H1 (cell line): ENCODE measurements around the gene LCMT1. TPM values are rescaled to one million over a fixed set of nuclear protein-coding genes. Genes with fewer than 3 reads are reported as not detected.
A peak's percentile ranks its signal among the peaks of the same experiment; 100 is the strongest.

Source experiments
- CTCF ChIA-PET: fragments of 300-600 bp; sonication (Branson Sonifier 250); formaldehyde crosslinking; loops from one replicate; lab custom pipeline; 2021; ENCODE audit not compliant: partially characterized antibody; lab: Charles Lee
- POLR2A ChIA-PET: fragments of 300-600 bp; sonication (Branson Sonifier 250); formaldehyde crosslinking; loops from one replicate; lab custom pipeline; 2021; ENCODE audit warnings: inconsistent platforms; ENCODE audit not compliant: partially characterized antibody; lab: Charles Lee
- DNase-seq, 2 experiments: peaks; one replicate each; pipeline versions ENCODE4 v3.0.0 to v3.0.0-alpha.2; 2010 to 2022; ENCODE audit warnings: low spot score in 2 of 2, low read depth in 1 of 2, mixed read lengths in 1 of 2
- FAIRE-seq: peaks from 2 replicates; lab custom pipeline; 2011; peaks lifted over from hg19 to GRCh38; lab: Jason Lieb, UNC
- H2AFZ ChIP-seq: 2 replicates; pipeline ENCODE4 v1.8.1; 2012; ENCODE audit warnings: low read length, inconsistent platforms
- H2AK5ac ChIP-seq: 2 replicates; pipeline ENCODE4 v1.6.1; 2013; ENCODE audit warnings: low read depth, low read length
- H2BK120ac ChIP-seq: replicated peaks from 2 replicates; pipeline ENCODE3; 2013; ENCODE audit warnings: low read depth, low read length, inconsistent platforms
- H2BK12ac ChIP-seq: 2 replicates; pipeline ENCODE4 v1.6.1; 2013; ENCODE audit warnings: low read depth, low read length
- H2BK15ac ChIP-seq: 2 replicates; pipeline ENCODE4 v1.6.1; 2013; ENCODE audit warnings: low read length
- H2BK20ac ChIP-seq: 2 replicates; pipeline ENCODE4 v1.6.1; 2013; ENCODE audit warnings: low read length
- H2BK5ac ChIP-seq: 2 replicates; pipeline ENCODE4 v1.6.1; 2013; ENCODE audit warnings: low read depth, low read length
- H3K14ac ChIP-seq: 2 replicates; pipeline ENCODE4 v1.6.1; 2013; ENCODE audit warnings: inconsistent platforms; ENCODE audit not compliant: insufficient read length
- H3K18ac ChIP-seq: 2 replicates; pipeline ENCODE4 v1.6.1; 2013; ENCODE audit warnings: low read length; ENCODE audit errors: extremely low read depth
- H3K23ac ChIP-seq: 2 replicates; pipeline ENCODE4 v1.6.1; 2013; ENCODE audit warnings: inconsistent platforms; ENCODE audit not compliant: insufficient read length
- H3K23me2 ChIP-seq: 2 replicates; pipeline ENCODE4 v1.6.1; 2013; ENCODE audit warnings: low read depth, low read length
- H3K27ac ChIP-seq: 2 replicates; pipeline ENCODE4 v1.6.1; 2011; ENCODE audit warnings: low read depth, low read length, inconsistent platforms
- H3K27me3 ChIP-seq, 4 experiments: replicated peaks in 1 of 4; 1 replicate in 1 of 4; 2 replicates in 3 of 4; pipeline versions ENCODE4 v1.6.1 to v1.8.1; 2011 to 2013; ENCODE audit warnings: low read length in 3 of 4, mild to moderate bottlenecking in 3 of 4, inconsistent platforms in 2 of 4, mixed read lengths in 2 of 4, moderate library complexity in 1 of 4; ENCODE audit not compliant: control insufficient read depth in 3 of 4, insufficient read depth in 3 of 4; ENCODE audit errors: extremely low read depth in 1 of 4
- H3K36me3 ChIP-seq, 4 experiments: 2 replicates each; pipeline versions ENCODE4 v1.6.1 to v1.8.1; 2011 to 2013; ENCODE audit warnings: mild to moderate bottlenecking in 4 of 4, low read length in 3 of 4, moderate library complexity in 2 of 4, control low read depth in 1 of 4, inconsistent platforms in 1 of 4; ENCODE audit not compliant: insufficient read depth in 4 of 4, control insufficient read depth in 2 of 4
- H3K4ac ChIP-seq: replicated peaks from 2 replicates; pipeline ENCODE3; 2013; ENCODE audit warnings: low read length, low read depth, mixed read lengths, inconsistent platforms; ENCODE audit not compliant: insufficient read length
- H3K4me1 ChIP-seq, 4 experiments: replicated peaks in 1 of 4; 1 replicate in 1 of 4; 2 replicates in 3 of 4; pipeline versions ENCODE4 v1.6.1 to v1.8.1; 2011 to 2013; ENCODE audit warnings: low read length in 3 of 4, inconsistent platforms in 2 of 4, mixed read lengths in 1 of 4; ENCODE audit not compliant: insufficient read depth in 4 of 4, control insufficient read depth in 3 of 4
- H3K4me2 ChIP-seq, 2 experiments: 2 replicates each; pipeline versions ENCODE4 v1.6.1 to v1.8.1; 2011 to 2013; ENCODE audit warnings: low read depth in 2 of 2, low read length in 2 of 2, control low read depth in 1 of 2, inconsistent platforms in 1 of 2, mild to moderate bottlenecking in 1 of 2; ENCODE audit not compliant: insufficient read depth in 1 of 2
- H3K4me3 ChIP-seq, 4 experiments: fragments of 200-600, 300-600 bp in 1 of 4; sonication (generic), shearing (Covaris generic), sonication (Bioruptor Twin) in 1 of 4; 2 replicates each; pipeline versions ENCODE4 v1.5.1 to v1.8.1; 2011 to 2016; ENCODE audit warnings: low read length in 4 of 4, low read depth in 3 of 4, control low read depth in 2 of 4, inconsistent platforms in 2 of 4, mild to moderate bottlenecking in 2 of 4, mixed read lengths in 1 of 4, moderate library complexity in 1 of 4; ENCODE audit not compliant: insufficient read depth in 2 of 4; ENCODE audit errors: extremely low read depth in 1 of 4
- H3K56ac ChIP-seq: replicated peaks from 2 replicates; pipeline ENCODE3; 2013; ENCODE audit warnings: low read depth, mild to moderate bottlenecking, mixed read lengths, low read length, inconsistent platforms; ENCODE audit not compliant: insufficient read length
- H3K79me1 ChIP-seq: 2 replicates; pipeline ENCODE4 v1.6.1; 2013; ENCODE audit warnings: low read depth, low read length, control low read depth
- H3K79me2 ChIP-seq, 2 experiments: 2 replicates each; pipeline versions ENCODE4 v1.6.1 to v1.8.1; 2012 to 2013; ENCODE audit warnings: low read length in 2 of 2, mild to moderate bottlenecking in 2 of 2, inconsistent platforms in 1 of 2; ENCODE audit not compliant: insufficient read depth in 2 of 2, control insufficient read depth in 1 of 2
- H3K9ac ChIP-seq, 4 experiments: replicated peaks in 1 of 4; 1 replicate in 1 of 4; 2 replicates in 3 of 4; pipeline versions ENCODE4 v1.6.1 to v1.8.1; 2011 to 2013; ENCODE audit warnings: low read depth in 3 of 4, low read length in 3 of 4, control low read depth in 2 of 4, mild to moderate bottlenecking in 2 of 4, moderate library complexity in 2 of 4, inconsistent platforms in 1 of 4; ENCODE audit errors: extremely low read depth in 1 of 4
- H3K9me3 ChIP-seq, 2 experiments: 2 replicates each; pipeline versions ENCODE4 v1.6.1 to v1.8.1; 2012 to 2013; ENCODE audit warnings: mild to moderate bottlenecking in 2 of 2, moderate library complexity in 2 of 2, control low read depth in 1 of 2, inconsistent platforms in 1 of 2, low read depth in 1 of 2, low read length in 1 of 2, mixed read lengths in 1 of 2; ENCODE audit not compliant: insufficient read depth in 2 of 2
- H4K20me1 ChIP-seq, 2 experiments: replicated peaks in 1 of 2; 2 replicates each; pipeline versions ENCODE3 to v1.8.1; 2011 to 2013; ENCODE audit warnings: inconsistent platforms in 2 of 2, low read length in 2 of 2, mild to moderate bottlenecking in 1 of 2; ENCODE audit not compliant: insufficient read depth in 2 of 2, control insufficient read depth in 1 of 2
- H4K5ac ChIP-seq: 2 replicates; pipeline ENCODE4 v1.6.1; 2013; ENCODE audit warnings: low read length, low read depth, mixed read lengths, inconsistent platforms; ENCODE audit not compliant: insufficient read length
- H4K8ac ChIP-seq: 2 replicates; pipeline ENCODE4 v1.8.0; 2013; ENCODE audit warnings: mild to moderate bottlenecking, moderate library complexity, low read length, inconsistent platforms; ENCODE audit not compliant: insufficient read depth; ENCODE audit errors: extremely low read depth
- H4K91ac ChIP-seq: replicated peaks from 2 replicates; pipeline ENCODE3; 2013; ENCODE audit warnings: low read length, mixed read lengths, inconsistent platforms; ENCODE audit not compliant: insufficient read length
- BACH1 ChIP-seq: IDR thresholded peaks from 2 replicates; pipeline ENCODE4 v1.6.1; 2012; ENCODE audit warnings: low read length, improper control_type of control experiment
- BCL11A ChIP-seq, 2 experiments: IDR thresholded peaks; one replicate each; pipeline ENCODE4 v1.6.1; 2011; ENCODE audit warnings: low read depth in 2 of 2, low read length in 2 of 2, mild to moderate bottlenecking in 2 of 2
- CBX5 ChIP-seq: fragments of 300-800, 300-1000 bp; sonication (generic); IDR thresholded peaks from 2 replicates; pipeline ENCODE4 v1.7.1; 2016; ENCODE audit warnings: antibody characterized with exemption, low read length, low read depth
- CREB1 ChIP-seq: IDR thresholded peaks from 2 replicates; pipeline ENCODE4 v1.6.1; 2012; ENCODE audit warnings: inconsistent platforms
- CTBP2 ChIP-seq: IDR thresholded peaks from 2 replicates; pipeline ENCODE4 v1.7.0; 2011; ENCODE audit warnings: borderline replicate concordance, mild to moderate bottlenecking, moderate library complexity, mixed read lengths, low read length; ENCODE audit not compliant: insufficient read depth, insufficient read length
- EGR1 ChIP-seq: IDR thresholded peaks from 2 replicates; pipeline ENCODE4 v1.6.1; 2011; ENCODE audit warnings: low read depth, low read length, borderline replicate concordance
- EP300 ChIP-seq, 2 experiments: IDR thresholded peaks; 1 replicate in 1 of 2; 2 replicates in 1 of 2; pipeline ENCODE4 v1.6.1; 2011 to 2012; ENCODE audit warnings: low read depth in 2 of 2, low read length in 2 of 2, mild to moderate bottlenecking in 2 of 2, borderline replicate concordance in 1 of 2, inconsistent platforms in 1 of 2, moderate library complexity in 1 of 2
- FOSL1 ChIP-seq: IDR thresholded peaks from 2 replicates; pipeline ENCODE4 v1.6.1; 2011; ENCODE audit warnings: mild to moderate bottlenecking, low read depth, low read length, moderate library complexity; ENCODE audit not compliant: insufficient read depth
- PHF8 ChIP-seq: fragments of 200-600 bp; sonication (generic); conservative IDR thresholded peaks from 2 replicates; pipeline ENCODE4 v1.7.1; 2012; ENCODE audit warnings: low read depth, mild to moderate bottlenecking, inconsistent platforms, low read length, moderate library complexity
- POLR2A ChIP-seq, 2 experiments: IDR thresholded peaks; 1 replicate in 1 of 2; 2 replicates in 1 of 2; pipeline ENCODE4 v1.6.1; 2011; ENCODE audit warnings: low read depth in 2 of 2, low read length in 2 of 2, mild to moderate bottlenecking in 2 of 2; ENCODE audit errors: control extremely low read depth in 1 of 2
- POLR2AphosphoS5 ChIP-seq: IDR thresholded peaks from 2 replicates; pipeline ENCODE4 v1.6.1; 2011; ENCODE audit warnings: low read depth, low read length
- RBBP5 ChIP-seq: IDR thresholded peaks from 2 replicates; pipeline ENCODE4 v1.7.1; 2012; ENCODE audit warnings: low read depth, mild to moderate bottlenecking, inconsistent platforms, low read length, moderate library complexity, borderline replicate concordance
- SRF ChIP-seq: IDR thresholded peaks from 2 replicates; pipeline ENCODE4 v1.6.1; 2011; ENCODE audit warnings: mild to moderate bottlenecking, low read depth, low read length, moderate library complexity
- WGBS, 2 experiments: shearing (Covaris generic) in 1 of 2; methylation state at CpG; one replicate each; pipeline versions ENCODE4 v1.1.6 to v1.1.7; 2013 to 2015; ENCODE audit warnings: low lambda C conversion rate in 2 of 2, mixed read lengths in 2 of 2, inconsistent platforms in 1 of 2, low coverage in 1 of 2, missing lambda C conversion rate in 1 of 2; ENCODE audit not compliant: insufficient replicate concordance in 2 of 2, insufficient coverage in 1 of 2, insufficient read length in 1 of 2; ENCODE audit errors: extremely low coverage in 1 of 2, missing lambda C conversion rate in 1 of 2; 5-methylcytosine and 5-hydroxymethylcytosine counted together
- polyA plus RNA-seq, 7 experiments: library from polyadenylated mRNA; depleted of rRNA in 3 of 7; stranded (reverse) in 5 of 7; unstranded in 2 of 7; fragments of >200 nt in 5 of 7; fragments of 200-250 nt in 2 of 7; gene quantifications; 1 replicate in 5 of 7; 2 replicates in 1 of 7; 4 replicates in 1 of 7; pipeline versions ENCODE4 v1.2.1 to v1.2.3, GENCODE V29; 2011 to 2013; ENCODE audit warnings: missing spikeins in 2 of 7, mixed read lengths in 2 of 7
- total RNA-seq: library from RNA; stranded (reverse); fragmentation: NEBNext Ultra II Directional; extraction: Animal tissue kit (Norgen Biotek cat#: 25700); gene quantifications from 2 replicates; pipeline ENCODE4 v1.2.1, GENCODE V29; 2021

Gene LCMT1
- total and polyA plus RNA-seq, 2 of the 8 experiments (the other 6 are each of a cell fraction or from before 2014, with no cell fraction given): 61.0 to 80.8 TPM

- CTCF ChIA-PET: interaction anchor here (0.6 to 2.5 kb wide), 4 partner anchors 16 to 204 kb away, joined by 3 to 5 read pairs (median 4); no protein-coding TSS in a partner anchor
- H2BK20ac ChIP-seq: no peak overlapping the region
- H3K79me2 ChIP-seq: peaks cover 22 to 37% of the 10 kb centered on the region in 2 experiments
- no peak overlapping the region for H3K4ac ChIP-seq
- no peaks in the 10 kb centered on the region for H3K27me3 ChIP-seq
- H2BK120ac ChIP-seq: no peak overlapping the region
- peaks cover 14% of the 10 kb centered on the region; the same call in 1 of the 2 replicates for H3K23me2 ChIP-seq
- H3K9me3 ChIP-seq: no peaks in the 10 kb centered on the region
- peaks cover 0 to 4% (median 0%) of the 10 kb centered on the region in 4 experiments; a peak in 1 of 8 replicates for H3K36me3 ChIP-seq
- peak overlapping the region; percentile 76; the same call in 1 of the 2 replicates for H2AFZ ChIP-seq
- no peak overlapping the region for H4K8ac ChIP-seq
- peak overlapping the region; percentile 48; the same call in 1 of the 2 replicates for H3K18ac ChIP-seq
- whole genome bisulfite sequencing, 2 experiments: 44% methylated on average over 8 of the region's 8 CpGs; no CpG with 5 or more reads in 1 of the 2 experiments
- H4K91ac ChIP-seq: no peak overlapping the region
- no peak overlapping the region for H3K56ac ChIP-seq
- peak overlapping the region; percentile 69 to 93 for H3K4me2 ChIP-seq
- H3K23ac ChIP-seq: no peak overlapping the region
- H4K5ac ChIP-seq: no peak overlapping the region
- H3K4me1 ChIP-seq: peaks cover 0 to 9% (median 4%) of the 10 kb centered on the region in 4 experiments; a peak in 4 of 7 replicates
- H2BK5ac ChIP-seq: no peak overlapping the region; the same call in 1 of the 2 replicates
- peak overlapping the region in 3 of 4 experiments; percentile 42 to 85 (median 46); a peak in 4 of 7 replicates for H3K9ac ChIP-seq
- no peak overlapping the region for H2BK15ac ChIP-seq
- no peak for FAIRE-seq
- H3K14ac ChIP-seq: no peak overlapping the region
- no peak overlapping the region for H2AK5ac ChIP-seq
- POLR2A ChIA-PET: interaction anchor here (0.8 to 1.7 kb wide), 4 partner anchors 20 to 125 kb away, joined by 3 to 4 read pairs (median 4); no protein-coding TSS in a partner anchor
- H4K20me1 ChIP-seq: peaks cover 3 to 14% of the 10 kb centered on the region in 2 experiments
- no peak overlapping the region for H2BK12ac ChIP-seq
- H3K27ac ChIP-seq: no peak overlapping the region
- H3K4me3 ChIP-seq: peak overlapping the region; percentile 68 to 88 (median 84)
- no peak for DNase-seq
- H3K79me1 ChIP-seq: peaks cover 14% of the 10 kb centered on the region
- TF ChIP-seq EGR1 (no peak), SRF (no peak), CBX5 (no peak), POLR2A (IDR thresholded peaks at IDR 0.05; ENCODE audit: control extremely low read depth in 1 of 2, low read depth in 2 of 2, low read length in 2 of 2) (no peak), BACH1 (no peak), RBBP5 (no peak), EP300 (IDR thresholded peaks at IDR 0.05; ENCODE audit: borderline replicate concordance in 1 of 2, low read depth in 2 of 2, low read length in 2 of 2) (no peak), CTBP2 (no peak), BCL11A (IDR thresholded peaks at IDR 0.05; ENCODE audit: low read depth in 2 of 2, low read length in 2 of 2) (no peak), FOSL1 (no peak), CREB1 (no peak), PHF8 (no peak), POLR2AphosphoS5 (no peak)
Observed at GRCh38 chr16:25110387-25110947, 1.1 kb upstream of the LCMT1 start.
